ENCODE measurements around the gene ADA.
"Not testable (repeated sequence)": the region's sequence is repeated elsewhere in the genome, so short reads cannot be mapped to it uniquely, and the experiment has no call there.

The ADA gene

GRCh38 chr20:44651684-44652423, at the start of gene ADA:
TSS of gene ADA (minus strand) at chr20:44651699. CDS start at chr20:44651607, 92 bp downstream.
- no peak for DNase-seq

- DNase-seq = no peak
Measured at GRCh38 chr20:44700306-44700705, 48.8 kb upstream of the ADA start.

GRCh38 chr20:44698351-44698750, 46.9 kb upstream of the ADA start:
- DNase-seq = no peak

- not testable (repeated sequence) for DNase-seq
Measured at GRCh38 chr20:44697041-44697440, 45.5 kb upstream of the ADA start.

GRCh38 chr20:44696315-44696714, 44.8 kb upstream of the ADA start:
- DNase-seq = no peak

- DNase-seq = no peak
Measured at GRCh38 chr20:44695674-44696300, 44.3 kb upstream of the ADA start.

GRCh38 chr20:44695295-44695673, 43.8 kb upstream of the ADA start:
- no peak for DNase-seq

GRCh38 chr20:44694159-44694558, 42.7 kb upstream of the ADA start:
- DNase-seq = no peak

GRCh38 chr20:44693627-44694026, 42.1 kb upstream of the ADA start:
- DNase-seq = no peak

GRCh38 chr20:44692932-44693480, 41.5 kb upstream of the ADA start:
- peak; percentile 90 for DNase-seq

- no peak for DNase-seq
Measured at GRCh38 chr20:44691424-44692423, 40.2 kb upstream of the ADA start.

- DNase-seq = no peak
Measured at GRCh38 chr20:44690781-44691423, 39.4 kb upstream of the ADA start.

GRCh38 chr20:44689809-44690208, 38.3 kb upstream of the ADA start:
- no peak for DNase-seq

- no peak for DNase-seq
Measured at GRCh38 chr20:44688053-44688625, 36.6 kb upstream of the ADA start.

GRCh38 chr20:44686934-44687333, 35.4 kb upstream of the ADA start:
- DNase-seq = no peak

- DNase-seq = no peak
Measured at GRCh38 chr20:44684047-44684967, 32.8 kb upstream of the ADA start.

- DNase-seq = no peak
Measured at GRCh38 chr20:44683263-44684046, 32.0 kb upstream of the ADA start.

GRCh38 chr20:44681796-44682566, 30.5 kb upstream of the ADA start:
- no peak for DNase-seq

- no peak for DNase-seq
Measured at GRCh38 chr20:44678990-44679611, 27.6 kb upstream of the ADA start.

All from amniotic stem cell (primary cell).